ENCODE data around the gene RAD51D. TPM values are rescaled to one million over a fixed set of nuclear protein-coding genes. Genes with fewer than 3 reads are reported as not detected.
A peak's percentile ranks its signal among the peaks of the same experiment; 100 is the strongest.
"Not testable (repeated sequence)": the region's sequence is repeated elsewhere in the genome, so short reads cannot be mapped to it uniquely, and the experiment has no call there.

Gene RAD51D
- total RNA-seq, 3 donors from 2014 or later: 9.1 to 14.4 (median 11.6) TPM

- no peak for TF ChIP-seq CTCF (IDR thresholded peaks at IDR 0.05)
- DNase-seq (no peak), ATAC-seq (peak; percentile 57)
- intact Hi-C loops (cut with DNase I, micrococcal nuclease): no loop called here
- H3K4me3 ChIP-seq: no peak overlapping the region
- H3K4me1 ChIP-seq (ENCODE audit: low read depth): peaks cover 40% of the 10 kb centered on the region
- H3K36me3 ChIP-seq (ENCODE audit: low read depth): peaks cover 4% of the 10 kb centered on the region
- no peaks in the 10 kb centered on the region for H3K9me3 ChIP-seq
These were observed 73.4 kb downstream of the RAD51D start for GRCh38 chr17:35046245-35046644.

GRCh38 chr17:35045458-35045979 lies 74.1 kb downstream of the RAD51D start:
- peak; percentile 39 for ATAC-seq
- H3K36me3 ChIP-seq (ENCODE audit: low read depth); intact Hi-C loops (cut with DNase I, micrococcal nuclease); DNase-seq; H3K9me3 ChIP-seq; H3K4me3 ChIP-seq: not testable (repeated sequence)
- H3K4me1 ChIP-seq (ENCODE audit: low read depth): peaks cover 32% of the 10 kb centered on the region

- TF ChIP-seq CTCF (IDR thresholded peaks at IDR 0.05): no peak
- no peak for DNase-seq
- peaks cover 28% of the 10 kb centered on the region for H3K4me1 ChIP-seq (ENCODE audit: low read depth)
- ATAC-seq: no peak
- no peak overlapping the region for H3K4me3 ChIP-seq
- intact Hi-C loops (cut with DNase I, micrococcal nuclease): no loop called here
- peaks cover 4% of the 10 kb centered on the region for H3K36me3 ChIP-seq (ENCODE audit: low read depth)
- H3K9me3 ChIP-seq: no peaks in the 10 kb centered on the region
These were observed 75.5 kb downstream of the RAD51D start for GRCh38 chr17:35044181-35044580.

Other genes starting within 250 kb of the RAD51D start
- 1 to 10 TPM; 1.0 to 2.7 (median 2.1) TPM for gene CCT6B, start 158.4 kb downstream of the RAD51D start, total RNA-seq
- 10 to 100 TPM; 10.8 to 21.6 (median 12.6) TPM for gene ZNF830, start 158.3 kb downstream of the RAD51D start, total RNA-seq
- 10 to 100 TPM; 29.4 to 48.9 (median 35.3) TPM for gene LIG3, start 139.3 kb downstream of the RAD51D start, total RNA-seq
- gene RFFL, start 56.2 kb downstream of the RAD51D start, total RNA-seq: 10 to 100 TPM; 45.2 to 69.1 (median 64.1) TPM
- not detected for gene FNDC8, start 1.8 kb upstream of the RAD51D start, total RNA-seq
- 10 to 100 TPM in 2 of 3 donors, 1 to 10 TPM in 1; 9.0 to 13.6 (median 12.1) TPM for gene NLE1, start 22.4 kb upstream of the RAD51D start, total RNA-seq
- under 1 TPM in 1 of 3 donors, not detected in 2; 0.05 TPM for gene UNC45B, start 28.0 kb upstream of the RAD51D start, total RNA-seq
- gene SLC35G3, start 74.5 kb upstream of the RAD51D start, total RNA-seq: not detected
- 10 to 100 TPM in 2 of 3 donors, 1 to 10 TPM in 1; 8.5 to 29.7 (median 11.7) TPM for gene SLFN5, start 123.2 kb upstream of the RAD51D start, total RNA-seq